HG03066 (cell line): Measurements from ENCODE around the gene PNPLA3.

Experiments used
- ATAC-seq: cut with Tn5 transposase; IDR thresholded peaks from one replicate; pipeline ENCODE4 v1.9.1; 2021; ENCODE audit warnings: low read depth; ENCODE audit not compliant: unreplicated experiment

Gene PNPLA3

GRCh38 chr22:43921370-43921769 lies 2.2 kb upstream of the PNPLA3 start:
- no peak for ATAC-seq

GRCh38 chr22:43922123-43922522 lies 1.5 kb upstream of the PNPLA3 start:
- no peak for ATAC-seq

GRCh38 chr22:43923191-43923590 lies 414 bp upstream of the PNPLA3 start:
- ATAC-seq, result no peak

- no peak for ATAC-seq
Measured at GRCh38 chr22:43924877-43925276, 1.3 kb downstream of the PNPLA3 start.

- no peak for ATAC-seq
Measured at GRCh38 chr22:43925433-43926348, 2.1 kb downstream of the PNPLA3 start.

GRCh38 chr22:43926349-43926710 lies 2.7 kb downstream of the PNPLA3 start:
- ATAC-seq, result no peak

- ATAC-seq, result no peak
Measured at GRCh38 chr22:43928468-43928867, 4.9 kb downstream of the PNPLA3 start.

GRCh38 chr22:43928908-43929307 lies 5.3 kb downstream of the PNPLA3 start:
- ATAC-seq, result no peak

GRCh38 chr22:43931771-43932170 lies 8.2 kb downstream of the PNPLA3 start:
- no peak for ATAC-seq

- ATAC-seq, result no peak
Measured at GRCh38 chr22:43941449-43941848, 17.8 kb downstream of the PNPLA3 start.

GRCh38 chr22:43944670-43945430 lies 21.2 kb downstream of the PNPLA3 start:
- ATAC-seq, result no peak

- no peak for ATAC-seq
Measured at GRCh38 chr22:43945632-43946383, 22.2 kb downstream of the PNPLA3 start.

GRCh38 chr22:43946384-43946667 lies 22.7 kb downstream of the PNPLA3 start:
- ATAC-seq, result no peak

GRCh38 chr22:43948836-43949406 lies 25.3 kb downstream of the PNPLA3 start:
- no peak for ATAC-seq

- ATAC-seq, result no peak
Measured at GRCh38 chr22:43951391-43951790, 27.8 kb downstream of the PNPLA3 start.

GRCh38 chr22:43951966-43952365 lies 28.4 kb downstream of the PNPLA3 start:
- no peak for ATAC-seq

GRCh38 chr22:43953988-43954785 lies 30.6 kb downstream of the PNPLA3 start:
- ATAC-seq, result no peak

- ATAC-seq, result peak; percentile 89
Measured at GRCh38 chr22:43955040-43955882, 31.7 kb downstream of the PNPLA3 start, which contains the start of gene SAMM50. TSS of gene SAMM50 (plus strand) at chr22:43955442. CDS start at chr22:43955578, 136 bp downstream.
